ENCODE results near the gene PRR19.

PRR19 gene

DNA sequence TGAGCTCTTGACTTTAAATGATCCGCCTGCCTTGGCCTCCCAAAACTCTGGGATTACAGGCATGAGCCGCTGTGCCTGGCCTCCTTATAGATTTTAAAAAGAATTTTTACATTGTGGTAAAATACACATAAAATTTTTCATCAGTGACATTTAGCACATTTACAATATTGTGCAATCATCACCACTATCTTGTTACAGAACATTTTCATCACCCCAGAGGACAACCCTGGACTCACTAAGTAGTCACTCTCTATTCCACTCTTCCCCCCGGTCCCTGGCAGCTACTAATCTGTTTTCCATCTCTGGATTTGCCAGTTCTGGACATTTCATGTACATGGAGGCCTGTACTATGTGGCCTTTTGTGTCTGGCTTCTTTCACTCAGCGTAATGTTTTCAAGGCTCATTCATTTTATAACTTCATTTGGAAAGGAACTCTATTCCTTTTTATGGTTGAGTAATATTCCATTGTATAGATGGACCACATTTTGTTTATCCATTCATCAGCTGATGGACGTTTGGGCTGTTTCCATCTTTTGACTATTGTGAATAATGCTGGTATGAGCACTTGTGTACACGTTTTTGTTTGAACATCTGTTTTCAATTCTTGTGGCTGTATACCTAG lies 43.4 kb downstream of the PRR19 start:
- H3K36me3 ChIP-seq (ENCODE audit: low read depth): no peaks in the 10 kb centered on the region
- no peak overlapping the region for H3K27ac ChIP-seq (ENCODE audit: poor library complexity, severe bottlenecking)
- no peak overlapping the region for H3K4me3 ChIP-seq (ENCODE audit: severe bottlenecking)
- H3K27me3 ChIP-seq (ENCODE audit: insufficient read depth, poor library complexity, severe bottlenecking): no peaks in the 10 kb centered on the region
- H3K9me3 ChIP-seq (ENCODE audit: severe bottlenecking): no peaks in the 10 kb centered on the region
- no peak for ATAC-seq (ENCODE audit: low read depth)
- TF ChIP-seq, protein P1, sequence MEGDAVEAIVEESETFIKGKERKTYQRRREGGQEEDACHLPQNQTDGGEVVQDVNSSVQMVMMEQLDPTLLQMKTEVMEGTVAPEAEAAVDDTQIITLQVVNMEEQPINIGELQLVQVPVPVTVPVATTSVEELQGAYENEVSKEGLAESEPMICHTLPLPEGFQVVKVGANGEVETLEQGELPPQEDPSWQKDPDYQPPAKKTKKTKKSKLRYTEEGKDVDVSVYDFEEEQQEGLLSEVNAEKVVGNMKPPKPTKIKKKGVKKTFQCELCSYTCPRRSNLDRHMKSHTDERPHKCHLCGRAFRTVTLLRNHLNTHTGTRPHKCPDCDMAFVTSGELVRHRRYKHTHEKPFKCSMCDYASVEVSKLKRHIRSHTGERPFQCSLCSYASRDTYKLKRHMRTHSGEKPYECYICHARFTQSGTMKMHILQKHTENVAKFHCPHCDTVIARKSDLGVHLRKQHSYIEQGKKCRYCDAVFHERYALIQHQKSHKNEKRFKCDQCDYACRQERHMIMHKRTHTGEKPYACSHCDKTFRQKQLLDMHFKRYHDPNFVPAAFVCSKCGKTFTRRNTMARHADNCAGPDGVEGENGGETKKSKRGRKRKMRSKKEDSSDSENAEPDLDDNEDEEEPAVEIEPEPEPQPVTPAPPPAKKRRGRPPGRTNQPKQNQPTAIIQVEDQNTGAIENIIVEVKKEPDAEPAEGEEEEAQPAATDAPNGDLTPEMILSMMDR (IDR thresholded peaks at IDR 0.05; ENCODE audit: poor library complexity, severe bottlenecking): no peak
- H3K4me1 ChIP-seq (ENCODE audit: insufficient read depth, poor library complexity, severe bottlenecking): no peaks in the 10 kb centered on the region
- DNase-seq (ENCODE audit: low spot score): no peak

DNA sequence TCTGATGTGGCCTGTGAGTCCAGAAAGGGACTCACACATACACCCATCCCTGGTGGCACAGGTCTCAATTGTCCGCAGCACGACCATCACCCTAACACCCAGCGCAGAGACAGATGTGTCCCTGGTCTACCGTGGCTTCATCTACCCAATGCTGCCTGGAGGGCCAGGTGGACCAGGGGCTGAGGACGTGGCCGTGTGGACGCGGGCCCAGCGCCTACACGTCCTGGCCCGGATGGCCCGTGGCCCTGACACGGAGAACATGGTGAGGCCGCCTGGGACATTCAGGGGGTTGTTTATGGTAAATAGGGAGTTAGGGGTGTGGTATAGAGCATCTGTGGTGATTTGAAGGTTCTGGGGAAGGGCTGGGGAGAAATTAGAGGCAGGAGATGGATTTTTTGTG lies 46.3 kb downstream of the PRR19 start:
- no peaks in the 10 kb centered on the region for H3K4me1 ChIP-seq (ENCODE audit: insufficient read depth, poor library complexity, severe bottlenecking)
- H3K9me3 ChIP-seq (ENCODE audit: severe bottlenecking): no peaks in the 10 kb centered on the region
- TF ChIP-seq, protein P1 (IDR thresholded peaks at IDR 0.05; ENCODE audit: poor library complexity, severe bottlenecking): no peak
- no peaks in the 10 kb centered on the region for H3K27me3 ChIP-seq (ENCODE audit: insufficient read depth, poor library complexity, severe bottlenecking)
- no peak overlapping the region for H3K4me3 ChIP-seq (ENCODE audit: severe bottlenecking)
- H3K27ac ChIP-seq (ENCODE audit: poor library complexity, severe bottlenecking): no peak overlapping the region
- DNase-seq (ENCODE audit: low spot score) (no peak), ATAC-seq (ENCODE audit: low read depth) (no peak)
- no peaks in the 10 kb centered on the region for H3K36me3 ChIP-seq (ENCODE audit: low read depth)

DNA sequence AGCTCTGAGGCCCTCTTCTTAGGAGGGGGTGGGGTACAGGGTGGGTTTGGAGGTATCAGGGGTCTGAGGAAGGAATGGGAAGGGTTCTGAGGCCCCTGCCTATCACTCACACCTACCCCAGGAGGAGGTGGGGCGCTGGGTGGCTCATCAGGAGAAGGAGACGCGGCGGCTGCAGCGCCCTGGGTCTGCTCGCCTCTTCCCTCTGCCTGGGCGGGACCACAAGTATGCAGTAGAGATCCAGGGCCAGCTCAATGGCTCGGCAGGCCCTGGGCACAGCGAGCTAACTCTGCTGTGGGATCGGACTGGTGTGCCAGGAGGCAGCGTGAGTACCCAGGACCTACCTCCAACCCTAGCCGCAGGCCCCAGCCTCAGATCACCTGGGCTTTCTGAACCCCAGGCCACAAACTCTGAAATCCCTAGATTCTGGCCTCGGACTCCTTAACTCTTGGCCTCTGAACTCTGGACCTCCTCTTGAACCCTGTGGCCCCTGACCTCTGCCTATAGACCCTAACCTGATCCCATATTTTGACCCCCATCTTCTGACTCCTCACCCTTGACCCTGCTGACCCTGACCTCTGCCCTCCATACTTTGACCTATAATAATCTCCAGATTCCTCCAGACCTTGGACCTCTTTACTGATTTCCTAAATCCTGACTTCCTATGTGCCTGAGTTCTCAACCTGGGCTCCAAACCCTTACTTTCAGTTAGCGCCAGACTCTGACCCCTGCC lies 47.6 kb downstream of the PRR19 start:
- TF ChIP-seq, protein P1 (IDR thresholded peaks at IDR 0.05; ENCODE audit: poor library complexity, severe bottlenecking): no peak
- no peaks in the 10 kb centered on the region for H3K36me3 ChIP-seq (ENCODE audit: low read depth)
- no peak for DNase-seq (ENCODE audit: low spot score)

DNA sequence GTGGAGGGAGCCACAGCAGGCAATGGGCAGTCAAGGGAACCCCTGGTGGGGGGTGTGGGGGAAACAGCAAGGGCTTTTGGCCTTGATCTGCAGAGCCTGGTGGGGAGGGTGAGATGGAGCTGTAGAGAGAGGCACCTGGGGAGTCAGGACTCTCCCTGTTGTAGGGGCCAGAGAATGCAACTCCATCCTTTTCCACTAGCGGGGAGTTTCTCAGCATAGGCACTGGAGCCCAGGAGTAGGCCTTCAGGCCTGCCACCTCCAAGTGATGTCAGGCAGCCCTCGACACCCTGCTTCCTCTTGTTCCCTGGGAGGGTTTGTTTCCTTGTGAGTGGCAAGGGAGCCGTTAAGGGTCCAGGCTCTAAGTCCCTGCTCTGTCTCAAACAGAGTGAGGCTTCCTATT lies 48.5 kb downstream of the PRR19 start:
- Histone ChIP-seq H3K9me3 (ENCODE audit: severe bottlenecking) (no peaks in the 10 kb centered on the region), H3K4me1 (ENCODE audit: insufficient read depth, poor library complexity, severe bottlenecking) (no peaks in the 10 kb centered on the region), H3K36me3 (ENCODE audit: low read depth) (no peaks in the 10 kb centered on the region), H3K27ac (ENCODE audit: poor library complexity, severe bottlenecking) (no peak overlapping the region), H3K4me3 (ENCODE audit: severe bottlenecking) (no peak overlapping the region), H3K27me3 (ENCODE audit: insufficient read depth, poor library complexity, severe bottlenecking) (no peaks in the 10 kb centered on the region)
- DNase-seq (ENCODE audit: low spot score) (no peak), ATAC-seq (ENCODE audit: low read depth) (peak; percentile 12; the same call in 1 of the 3 replicates)
- TF ChIP-seq, protein P1 (IDR thresholded peaks at IDR 0.05; ENCODE audit: poor library complexity, severe bottlenecking): no peak

More for the DNA sequence above, 47.6 kb downstream of the PRR19 start:
- Histone ChIP-seq H3K27me3 (ENCODE audit: insufficient read depth, poor library complexity, severe bottlenecking) (no peaks in the 10 kb centered on the region), H3K27ac (ENCODE audit: poor library complexity, severe bottlenecking) (no peak overlapping the region), H3K4me1 (ENCODE audit: insufficient read depth, poor library complexity, severe bottlenecking) (no peaks in the 10 kb centered on the region), H3K4me3 (ENCODE audit: severe bottlenecking) (no peak overlapping the region), H3K9me3 (ENCODE audit: severe bottlenecking) (no peaks in the 10 kb centered on the region)
- ATAC-seq (ENCODE audit: low read depth): no peak

Measured in RWPE2 (cell line).